ENCODE measurements around the gene FBXO38. TPM values are rescaled to one million over a fixed set of nuclear protein-coding genes. Genes with fewer than 3 reads are reported as not detected.

FBXO38 gene
- total RNA-seq, 1 experiment from 2014 or later = 36.3 TPM

DNA sequence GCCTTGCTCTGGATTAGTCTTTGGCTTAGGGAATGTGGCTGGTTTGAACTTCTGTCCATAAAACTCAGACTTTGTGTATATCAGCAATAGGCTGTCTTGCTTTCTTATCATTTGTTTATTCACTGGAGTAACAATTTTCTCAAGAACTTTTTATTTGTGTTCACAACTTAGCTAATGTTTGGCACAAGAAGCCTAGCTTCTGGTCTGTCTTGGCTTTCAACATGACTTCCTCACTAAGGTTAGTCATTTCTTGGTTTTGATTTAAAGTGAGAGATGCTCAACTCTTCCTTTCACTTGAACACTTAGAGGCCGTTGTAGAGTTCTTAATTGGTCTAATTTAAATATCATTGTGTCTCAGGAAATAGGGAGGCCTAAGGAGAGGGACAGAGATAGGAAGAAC is 4.9 kb downstream of the FBXO38 start:
- Histone ChIP-seq H3K4me2 (ENCODE audit: low read length) (no peak overlapping the region), H3K27me3 (ENCODE audit: insufficient read depth, low read length) (no peaks in the 10 kb centered on the region), H3K9ac (ENCODE audit: low read length) (no peak overlapping the region), H2AFZ (ENCODE audit: low read depth, low read length, poor library complexity, severe bottlenecking) (no peak overlapping the region), H3K79me2 (ENCODE audit: insufficient read depth, low read length) (peaks cover 83% of the 10 kb centered on the region), H3K4me3 (replicated peaks in 1 of 2; ENCODE audit: low read depth in 1 of 2, low read length in 2 of 2) (no peak overlapping the region), H3K9me3 (ENCODE audit: control insufficient read depth in 1 of 2, insufficient read depth in 1 of 2, low read depth in 1 of 2, low read length in 2 of 2) (no peaks in the 10 kb centered on the region), H3K36me3 (ENCODE audit: control insufficient read depth in 1 of 2, insufficient read depth in 2 of 2, low read length in 2 of 2) (no peaks in the 10 kb centered on the region), H3K27ac (ENCODE audit: low read depth, low read length) (no peak overlapping the region), H3K4me1 (ENCODE audit: control insufficient read depth in 1 of 2, insufficient read depth in 2 of 2, low read length in 2 of 2) (peaks cover 4 to 10% of the 10 kb centered on the region in 2 experiments; a peak in 3 of 4 replicates), H4K20me1 (ENCODE audit: insufficient read depth) (no peaks in the 10 kb centered on the region), H3K9me2 (ENCODE audit: insufficient read depth) (no peaks in the 10 kb centered on the region)
- POLR2A ChIA-PET = no interaction called here
- intact Hi-C loops (cut with micrococcal nuclease) = no loop called here
- TF ChIP-seq YY1 (IDR thresholded peaks at IDR 0.05; ENCODE audit: extremely low read depth, insufficient replicate concordance, low read depth, low read length) (no peak), SP1 (IDR thresholded peaks at IDR 0.05; ENCODE audit: low read depth) (no peak), ZNF274 (IDR thresholded peaks at IDR 0.05; ENCODE audit: low read depth, low read length) (no peak)
- TF ChIP-seq, protein P1, sequence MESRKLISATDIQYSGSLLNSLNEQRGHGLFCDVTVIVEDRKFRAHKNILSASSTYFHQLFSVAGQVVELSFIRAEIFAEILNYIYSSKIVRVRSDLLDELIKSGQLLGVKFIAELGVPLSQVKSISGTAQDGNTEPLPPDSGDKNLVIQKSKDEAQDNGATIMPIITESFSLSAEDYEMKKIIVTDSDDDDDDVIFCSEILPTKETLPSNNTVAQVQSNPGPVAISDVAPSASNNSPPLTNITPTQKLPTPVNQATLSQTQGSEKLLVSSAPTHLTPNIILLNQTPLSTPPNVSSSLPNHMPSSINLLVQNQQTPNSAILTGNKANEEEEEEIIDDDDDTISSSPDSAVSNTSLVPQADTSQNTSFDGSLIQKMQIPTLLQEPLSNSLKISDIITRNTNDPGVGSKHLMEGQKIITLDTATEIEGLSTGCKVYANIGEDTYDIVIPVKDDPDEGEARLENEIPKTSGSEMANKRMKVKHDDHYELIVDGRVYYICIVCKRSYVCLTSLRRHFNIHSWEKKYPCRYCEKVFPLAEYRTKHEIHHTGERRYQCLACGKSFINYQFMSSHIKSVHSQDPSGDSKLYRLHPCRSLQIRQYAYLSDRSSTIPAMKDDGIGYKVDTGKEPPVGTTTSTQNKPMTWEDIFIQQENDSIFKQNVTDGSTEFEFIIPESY (IDR thresholded peaks at IDR 0.05; ENCODE audit: extremely low read depth, insufficient replicate concordance, low read length) = no peak
- TF ChIP-seq, protein P2, sequence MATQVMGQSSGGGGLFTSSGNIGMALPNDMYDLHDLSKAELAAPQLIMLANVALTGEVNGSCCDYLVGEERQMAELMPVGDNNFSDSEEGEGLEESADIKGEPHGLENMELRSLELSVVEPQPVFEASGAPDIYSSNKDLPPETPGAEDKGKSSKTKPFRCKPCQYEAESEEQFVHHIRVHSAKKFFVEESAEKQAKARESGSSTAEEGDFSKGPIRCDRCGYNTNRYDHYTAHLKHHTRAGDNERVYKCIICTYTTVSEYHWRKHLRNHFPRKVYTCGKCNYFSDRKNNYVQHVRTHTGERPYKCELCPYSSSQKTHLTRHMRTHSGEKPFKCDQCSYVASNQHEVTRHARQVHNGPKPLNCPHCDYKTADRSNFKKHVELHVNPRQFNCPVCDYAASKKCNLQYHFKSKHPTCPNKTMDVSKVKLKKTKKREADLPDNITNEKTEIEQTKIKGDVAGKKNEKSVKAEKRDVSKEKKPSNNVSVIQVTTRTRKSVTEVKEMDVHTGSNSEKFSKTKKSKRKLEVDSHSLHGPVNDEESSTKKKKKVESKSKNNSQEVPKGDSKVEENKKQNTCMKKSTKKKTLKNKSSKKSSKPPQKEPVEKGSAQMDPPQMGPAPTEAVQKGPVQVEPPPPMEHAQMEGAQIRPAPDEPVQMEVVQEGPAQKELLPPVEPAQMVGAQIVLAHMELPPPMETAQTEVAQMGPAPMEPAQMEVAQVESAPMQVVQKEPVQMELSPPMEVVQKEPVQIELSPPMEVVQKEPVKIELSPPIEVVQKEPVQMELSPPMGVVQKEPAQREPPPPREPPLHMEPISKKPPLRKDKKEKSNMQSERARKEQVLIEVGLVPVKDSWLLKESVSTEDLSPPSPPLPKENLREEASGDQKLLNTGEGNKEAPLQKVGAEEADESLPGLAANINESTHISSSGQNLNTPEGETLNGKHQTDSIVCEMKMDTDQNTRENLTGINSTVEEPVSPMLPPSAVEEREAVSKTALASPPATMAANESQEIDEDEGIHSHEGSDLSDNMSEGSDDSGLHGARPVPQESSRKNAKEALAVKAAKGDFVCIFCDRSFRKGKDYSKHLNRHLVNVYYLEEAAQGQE (IDR thresholded peaks at IDR 0.05; ENCODE audit: low read depth) = no peak
- RAD21 ChIA-PET (ENCODE audit: low non-redundant PET in 1 of 2, low total read pairs in 2 of 2, uncharacterized antibody in 2 of 2, unreplicated experiment in 2 of 2) = no interaction called here
- BruUV-seq (replicated peaks) = no TSS peak
- ATAC-seq (no peak), DNase-seq (ENCODE audit: low read depth, low spot score) (no peak)
- CTCF ChIA-PET = no interaction called here

Measured in HCT116 (cell line).